ENCODE measurements around the gene SBNO1. TPM values are rescaled to one million over a fixed set of nuclear protein-coding genes. Genes with fewer than 3 reads are reported as not detected.

SBNO1 gene
- total and polyA plus RNA-seq, 12 donors = 3.8 to 30.9 (median 23.4) TPM

DNA sequence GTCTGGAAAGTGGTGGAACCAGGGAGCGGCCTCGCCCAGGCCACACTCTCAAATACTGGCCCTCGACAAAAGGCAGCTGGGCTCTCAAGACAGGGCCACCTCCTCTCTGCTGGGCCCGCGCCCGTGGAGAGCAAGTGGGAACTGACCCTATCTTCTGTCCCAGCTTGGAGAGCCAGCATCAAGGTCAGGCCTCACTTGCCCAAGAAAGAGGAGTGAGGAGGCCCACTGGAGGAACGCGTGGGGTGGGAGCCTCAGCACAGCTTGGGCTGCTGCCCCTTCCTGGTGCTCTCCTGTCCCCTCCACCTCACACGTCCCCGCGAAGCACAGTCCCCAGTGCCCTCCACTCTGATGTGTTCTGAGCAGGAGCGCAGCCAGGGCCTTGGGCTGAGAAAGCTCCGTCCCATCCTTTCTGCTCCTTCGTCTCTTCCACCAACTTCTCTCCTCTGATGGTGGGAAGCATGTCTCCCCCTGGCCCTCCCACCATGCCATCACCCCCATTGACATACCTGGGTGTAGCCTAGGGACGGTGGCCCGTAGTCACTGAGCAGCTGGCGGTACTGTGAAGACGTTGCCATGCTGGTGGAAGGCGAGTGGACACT lies 97.9 kb downstream of the SBNO1 start:
- 84 to 94% (median 87%) methylated on average over 14 to 19 of the region's 19 CpGs for WGBS, 4 donors
- H3K36me3 ChIP-seq (replicated peaks in 1 of 2) = peaks cover 0 to 36% of the 10 kb centered on the region in 2 donors

DNA sequence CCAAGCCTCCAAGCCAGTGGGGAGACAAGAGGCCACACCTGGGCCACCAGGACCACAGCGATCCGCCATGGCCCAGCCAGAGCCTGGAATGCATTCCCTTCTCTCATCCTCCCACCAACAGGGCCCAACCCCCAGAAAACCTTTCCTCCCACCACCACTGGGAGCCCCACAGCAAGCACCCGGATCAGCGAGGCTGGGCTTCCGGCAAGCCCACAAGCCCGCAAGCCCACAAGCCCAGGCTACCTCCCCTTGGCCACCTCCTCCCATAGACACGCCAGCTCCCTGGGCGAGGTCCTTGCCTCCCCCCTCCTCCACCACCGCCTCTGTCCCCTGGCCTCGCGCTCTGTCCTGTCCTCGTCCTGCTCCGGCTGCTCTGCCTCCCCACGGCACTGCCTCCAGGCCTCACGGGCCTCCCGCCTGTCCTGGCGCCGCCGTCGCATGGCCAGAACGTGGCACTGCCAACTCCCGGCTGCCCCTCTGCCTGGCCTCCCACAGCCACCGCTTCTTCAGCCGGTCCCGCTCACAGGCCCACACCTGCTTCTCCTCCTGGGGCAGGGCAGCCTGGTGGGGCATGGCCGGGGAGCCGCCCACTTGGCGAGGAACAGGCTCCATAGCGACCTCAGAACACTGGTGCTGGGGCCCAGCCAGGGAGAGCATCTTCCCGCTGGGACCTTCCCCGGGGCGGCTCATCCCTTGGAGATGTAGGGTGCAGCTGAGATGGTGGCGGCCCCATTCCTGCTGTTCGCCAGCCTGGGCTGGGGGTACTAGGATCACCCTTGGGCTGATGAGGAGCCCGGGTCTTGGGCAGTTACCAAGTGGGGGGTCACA lies 98.6 kb downstream of the SBNO1 start:
- 92 to 95% (median 93%) methylated on average over 22 to 35 of the region's 35 CpGs for WGBS, 4 donors
- H3K36me3 ChIP-seq (replicated peaks in 1 of 2) = peaks cover 0 to 43% of the 10 kb centered on the region in 2 donors
- no peaks in the 10 kb centered on the region for H3K9me3 ChIP-seq (replicated peaks in 1 of 3)
- no peak for DNase-seq
- H3K27ac ChIP-seq = no peak overlapping the region
- no peaks in the 10 kb centered on the region for H3K27me3 ChIP-seq
- no peak for TF ChIP-seq POLR2A (IDR thresholded peaks at IDR 0.05)
- TF ChIP-seq, protein P1, sequence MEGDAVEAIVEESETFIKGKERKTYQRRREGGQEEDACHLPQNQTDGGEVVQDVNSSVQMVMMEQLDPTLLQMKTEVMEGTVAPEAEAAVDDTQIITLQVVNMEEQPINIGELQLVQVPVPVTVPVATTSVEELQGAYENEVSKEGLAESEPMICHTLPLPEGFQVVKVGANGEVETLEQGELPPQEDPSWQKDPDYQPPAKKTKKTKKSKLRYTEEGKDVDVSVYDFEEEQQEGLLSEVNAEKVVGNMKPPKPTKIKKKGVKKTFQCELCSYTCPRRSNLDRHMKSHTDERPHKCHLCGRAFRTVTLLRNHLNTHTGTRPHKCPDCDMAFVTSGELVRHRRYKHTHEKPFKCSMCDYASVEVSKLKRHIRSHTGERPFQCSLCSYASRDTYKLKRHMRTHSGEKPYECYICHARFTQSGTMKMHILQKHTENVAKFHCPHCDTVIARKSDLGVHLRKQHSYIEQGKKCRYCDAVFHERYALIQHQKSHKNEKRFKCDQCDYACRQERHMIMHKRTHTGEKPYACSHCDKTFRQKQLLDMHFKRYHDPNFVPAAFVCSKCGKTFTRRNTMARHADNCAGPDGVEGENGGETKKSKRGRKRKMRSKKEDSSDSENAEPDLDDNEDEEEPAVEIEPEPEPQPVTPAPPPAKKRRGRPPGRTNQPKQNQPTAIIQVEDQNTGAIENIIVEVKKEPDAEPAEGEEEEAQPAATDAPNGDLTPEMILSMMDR (IDR thresholded peaks at IDR 0.05) = no peak
- H3K4me3 ChIP-seq = no peak overlapping the region
- H3K4me1 ChIP-seq (replicated peaks in 1 of 2) = peaks cover 18 to 33% of the 10 kb centered on the region in 2 donors
- intact Hi-C loops (cut with DNase I) = loop anchor here in 1 of 2 donors (10.0 kb wide), 2 partner anchors 69 to 349 kb away; no protein-coding TSS in a partner anchor

More for the DNA sequence above, 97.9 kb downstream of the SBNO1 start:
- peaks cover 18 to 33% of the 10 kb centered on the region in 2 donors for H3K4me1 ChIP-seq (replicated peaks in 1 of 2)
- no peak for DNase-seq
- H3K27me3 ChIP-seq = no peaks in the 10 kb centered on the region
- intact Hi-C loops (cut with DNase I) = loop anchor here in 1 of 2 donors (10.0 kb wide), 2 partner anchors 68 to 348 kb away; no protein-coding TSS in a partner anchor
- peak overlapping the region in 1 of 5 donors; percentile 89 for H3K27ac ChIP-seq
- H3K9me3 ChIP-seq (replicated peaks in 1 of 3) = no peaks in the 10 kb centered on the region
- H3K4me3 ChIP-seq = no peak overlapping the region
- no peak for TF ChIP-seq POLR2A (IDR thresholded peaks at IDR 0.05)
- TF ChIP-seq, protein P1 (IDR thresholded peaks at IDR 0.05) = no peak

DNA sequence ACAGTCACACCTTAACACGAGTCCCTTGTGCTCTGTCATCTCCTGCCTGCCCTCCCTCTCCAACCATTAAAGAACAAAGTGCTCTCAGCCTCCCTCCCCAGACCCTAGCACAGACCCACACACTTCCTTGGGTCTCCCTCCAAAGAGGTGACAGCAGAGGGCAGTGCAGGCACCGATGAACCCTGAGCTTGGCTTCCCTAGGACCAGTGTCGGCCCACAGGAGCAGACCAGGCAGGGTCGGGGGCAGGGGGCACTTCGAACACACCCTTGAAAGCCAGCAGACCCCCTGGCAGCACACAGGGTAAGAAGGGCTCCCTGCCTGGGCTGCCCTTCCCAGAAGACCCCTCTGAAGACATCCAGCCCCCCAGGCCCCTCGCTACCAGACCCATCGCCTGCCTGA lies 100.0 kb downstream of the SBNO1 start:
- TF ChIP-seq, protein P1 (IDR thresholded peaks at IDR 0.05) = peak in 1 of 6 experiments; percentile 10
- TF ChIP-seq POLR2A (IDR thresholded peaks at IDR 0.05) = no peak

DNA sequence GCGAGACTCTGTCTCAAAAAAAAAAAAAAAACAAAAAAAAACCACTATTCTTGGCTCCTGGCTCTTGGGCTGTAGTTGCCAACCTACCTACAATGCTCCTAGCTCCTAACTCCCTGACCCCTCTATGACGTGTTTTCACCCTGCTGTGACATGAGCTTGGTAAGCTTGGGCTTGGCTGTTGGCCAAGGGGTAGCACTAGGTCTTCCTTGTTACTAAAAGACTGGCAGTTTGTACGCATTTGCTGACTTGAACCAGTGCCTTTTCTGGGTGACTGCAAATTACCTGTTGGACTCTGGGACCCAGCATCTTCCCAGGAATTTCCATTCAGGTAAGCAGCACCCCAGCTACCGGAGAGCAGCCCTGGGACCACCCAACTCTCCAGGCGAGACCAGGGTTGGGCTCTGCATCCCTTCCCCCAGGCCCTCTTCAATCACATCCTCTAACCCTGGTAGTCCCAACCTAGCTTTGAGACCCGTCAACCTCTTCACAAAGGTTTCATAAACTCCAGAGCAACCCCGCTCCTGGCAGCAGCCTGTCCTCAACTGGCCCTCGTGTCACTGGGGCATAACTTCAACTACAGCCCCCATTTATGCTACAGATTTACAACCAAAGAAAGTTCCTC lies 101.3 kb downstream of the SBNO1 start:
- intact Hi-C loops (cut with DNase I) = loop anchor here in 1 of 2 donors (10.0 kb wide), 2 partner anchors 71 to 351 kb away; no protein-coding TSS in a partner anchor
- no peak for DNase-seq
- H3K4me1 ChIP-seq (replicated peaks in 1 of 2) = peaks cover 0 to 11% of the 10 kb centered on the region in 2 donors
- 89 to 91% (median 90%) methylated on average over 7 to 8 of the region's 8 CpGs for WGBS, 4 donors
- no peak overlapping the region for H3K27ac ChIP-seq
- H3K4me3 ChIP-seq = no peak overlapping the region
- no peaks in the 10 kb centered on the region for H3K27me3 ChIP-seq
- H3K9me3 ChIP-seq (replicated peaks in 1 of 3) = no peaks in the 10 kb centered on the region
- TF ChIP-seq, protein P1 (IDR thresholded peaks at IDR 0.05) = no peak
- no peak for TF ChIP-seq POLR2A (IDR thresholded peaks at IDR 0.05)
- H3K36me3 ChIP-seq (replicated peaks in 1 of 2) = peaks cover 0 to 66% of the 10 kb centered on the region in 2 donors

More for the DNA sequence above, 100.0 kb downstream of the SBNO1 start:
- DNase-seq = no peak
- Histone ChIP-seq H3K4me1 (replicated peaks in 1 of 2) (peaks cover 9 to 23% of the 10 kb centered on the region in 2 donors), H3K9me3 (replicated peaks in 1 of 3) (no peaks in the 10 kb centered on the region), H3K36me3 (replicated peaks in 1 of 2) (peaks cover 0 to 55% of the 10 kb centered on the region in 2 donors), H3K27me3 (no peaks in the 10 kb centered on the region), H3K27ac (no peak overlapping the region), H3K4me3 (no peak overlapping the region)
- intact Hi-C loops (cut with DNase I) = loop anchor here in 1 of 2 donors (10.0 kb wide), 2 partner anchors 70 to 350 kb away; no protein-coding TSS in a partner anchor
- 59 to 92% (median 64%) methylated on average over 3 to 7 of the region's 7 CpGs for WGBS, 4 donors
